ENCODE data around the gene HSBP1L1.

- TF ChIP-seq REST (IDR thresholded peaks at IDR 0.05; ENCODE audit: low read depth, low read length) (no peak), GABPA (IDR thresholded peaks at IDR 0.05; ENCODE audit: low read depth) (no peak)
Measured at GRCh38 chr18:79940126-79940813, 24.2 kb upstream of the HSBP1L1 start.
